ENCODE measurements around the gene CCP110. TPM values are rescaled to one million over a fixed set of nuclear protein-coding genes. Genes with fewer than 3 reads are reported as not detected.

The CCP110 gene
- total RNA-seq (2022; extraction: Qiagen RNA extraction; ENCODE audit: low read depth) = 8.9 to 12.8 TPM (median 11.8 TPM) in 5 replicates

GRCh38 chr16:19523559-19524355 lies at the start of gene CCP110:
CCP110 (plus strand) TSS chr16:19523942; CDS start chr16:19527882, 3,940 bp downstream.

GRCh38 chr16:19521471-19522396 lies 2.0 kb upstream of the CCP110 start, which contains the start of gene GDE1:
GDE1 (minus strand) TSS chr16:19522098; CDS start chr16:19521964, 134 bp downstream.

GRCh38 chr16:19555186-19555937 lies 31.6 kb downstream of the CCP110 start, which contains the start of gene VPS35L:
VPS35L (plus strand) TSS chr16:19555703; CDS start chr16:19555730, 27 bp downstream.

Other genes starting within 250 kb of the CCP110 start
- gene CLEC19A, start 238.2 kb upstream of the CCP110 start, total RNA-seq (2022; extraction: Qiagen RNA extraction; ENCODE audit: low read depth) = 0.10 to 0.17 TPM (median 0.15 TPM) in 5 replicates
- 7.1 to 9.4 TPM (median 8.1 TPM) in 5 replicates for gene TMC5, start 106.1 kb upstream of the CCP110 start, total RNA-seq (2022; extraction: Qiagen RNA extraction; ENCODE audit: low read depth)
- 83.4 to 102 TPM (median 91.4 TPM) in 5 replicates for gene GDE1, start 1.8 kb upstream of the CCP110 start, total RNA-seq (2022; extraction: Qiagen RNA extraction; ENCODE audit: low read depth)
- gene VPS35L, start 31.8 kb downstream of the CCP110 start, total RNA-seq (2022; extraction: Qiagen RNA extraction; ENCODE audit: low read depth) = 33.4 to 37.3 TPM (median 35.0 TPM) in 5 replicates
- gene KNOP1, start 194.3 kb downstream of the CCP110 start, total RNA-seq (2022; extraction: Qiagen RNA extraction; ENCODE audit: low read depth) = 35.8 to 49.9 TPM (median 41.9 TPM) in 5 replicates
- gene IQCK, start 194.3 kb downstream of the CCP110 start, total RNA-seq (2022; extraction: Qiagen RNA extraction; ENCODE audit: low read depth) = 8.8 to 11.7 TPM (median 9.4 TPM) in 5 replicates